PFSK-1 (cell line): ENCODE results near the gene WIPF3.

Experiments
- POLR2AphosphoS5 ChIP-seq: IDR thresholded peaks from 2 replicates; pipeline ENCODE4 v1.6.1; 2012; ENCODE audit warnings: low read depth, mild to moderate bottlenecking, control low read depth, low read length, moderate library complexity
- REST ChIP-seq, 2 experiments: IDR thresholded peaks; 2 replicates each; pipeline versions ENCODE4 v1.6.1 to v1.8.0; 2011 to 2012; ENCODE audit warnings: low read depth in 2 of 2, low read length in 2 of 2, control low read depth in 1 of 2, inconsistent platforms in 1 of 2, mild to moderate bottlenecking in 1 of 2, moderate library complexity in 1 of 2; ENCODE audit not compliant: insufficient read depth in 1 of 2
- SIN3A ChIP-seq: IDR thresholded peaks from 2 replicates; pipeline ENCODE4 v1.6.1; 2012; ENCODE audit warnings: mild to moderate bottlenecking, low read length, moderate library complexity, borderline replicate concordance; ENCODE audit not compliant: insufficient read depth
- TAF1 ChIP-seq: IDR thresholded peaks from 2 replicates; pipeline ENCODE4 v1.6.1; 2012; ENCODE audit warnings: low read length, control low read depth, borderline replicate concordance; ENCODE audit not compliant: insufficient read depth

GRCh38 chr7:29937132-29937531 lies 130.8 kb downstream of the WIPF3 start:
- TF ChIP-seq POLR2AphosphoS5 = no peak
- TF ChIP-seq TAF1 = no peak
- no peak for TF ChIP-seq REST (IDR thresholded peaks at IDR 0.05; ENCODE audit: insufficient read depth in 1 of 2, low read depth in 2 of 2, low read length in 2 of 2)
- no peak for TF ChIP-seq SIN3A
